ENCODE data around the gene CCDC27.

The CCDC27 gene

GRCh38 chr1:3759796-3760195, 7.5 kb downstream of the CCDC27 start:
- Histone ChIP-seq H3F3A (ENCODE audit: control insufficient read depth, insufficient read depth) (no peaks in the 10 kb centered on the region), H3K4me2 (ENCODE audit: low read length) (no peak overlapping the region), H3K27me3 (ENCODE audit: control insufficient read depth, low read length) (peaks cover 7% of the 10 kb centered on the region; the same call in 1 of the 2 replicates), H3K4me3 (ENCODE audit: low read length) (no peak overlapping the region), H3K79me2 (ENCODE audit: control insufficient read depth, low read length) (no peaks in the 10 kb centered on the region), H3K27ac (ENCODE audit: low read depth, low read length) (no peak overlapping the region), H4K20me1 (ENCODE audit: control insufficient read depth, insufficient read depth, low read depth, low read length) (no peaks in the 10 kb centered on the region), H3K9me2 (replicated peaks; ENCODE audit: control insufficient read depth, low read length) (no peaks in the 10 kb centered on the region), H3K9me3 (ENCODE audit: control insufficient read depth, insufficient read depth, low read length) (no peaks in the 10 kb centered on the region), H3K36me3 (ENCODE audit: control insufficient read depth, low read length) (no peaks in the 10 kb centered on the region), H3K4me1 (ENCODE audit: control insufficient read depth, low read length) (no peaks in the 10 kb centered on the region)
- TF ChIP-seq EZH2phosphoT487 (IDR thresholded peaks at IDR 0.05; ENCODE audit: borderline replicate concordance, low read length) (no peak), CTCF (IDR thresholded peaks at IDR 0.05; ENCODE audit: low read depth, low read length, poor library complexity, severe bottlenecking) (no peak)

GRCh38 chr1:3761296-3762010, 9.2 kb downstream of the CCDC27 start:
- H3K9me3 ChIP-seq (ENCODE audit: control insufficient read depth, insufficient read depth, low read length), result no peaks in the 10 kb centered on the region
- no peaks in the 10 kb centered on the region for H3K9me2 ChIP-seq (replicated peaks; ENCODE audit: control insufficient read depth, low read length)
- TF ChIP-seq EZH2phosphoT487 (IDR thresholded peaks at IDR 0.05; ENCODE audit: borderline replicate concordance, low read length) (no peak), CTCF (IDR thresholded peaks at IDR 0.05; ENCODE audit: low read depth, low read length, poor library complexity, severe bottlenecking) (no peak)
- no peak overlapping the region for H3K4me3 ChIP-seq (ENCODE audit: low read length)
- H3K36me3 ChIP-seq (ENCODE audit: control insufficient read depth, low read length), result no peaks in the 10 kb centered on the region
- H3K27ac ChIP-seq (ENCODE audit: low read depth, low read length), result no peak overlapping the region
- H4K20me1 ChIP-seq (ENCODE audit: control insufficient read depth, insufficient read depth, low read depth, low read length), result no peaks in the 10 kb centered on the region
- H3K4me2 ChIP-seq (ENCODE audit: low read length), result no peak overlapping the region
- no peaks in the 10 kb centered on the region for H3F3A ChIP-seq (ENCODE audit: control insufficient read depth, insufficient read depth)
- no peaks in the 10 kb centered on the region for H3K4me1 ChIP-seq (ENCODE audit: control insufficient read depth, low read length)
- H3K79me2 ChIP-seq (ENCODE audit: control insufficient read depth, low read length), result no peaks in the 10 kb centered on the region
- H3K27me3 ChIP-seq (ENCODE audit: control insufficient read depth, low read length), result peaks cover 8% of the 10 kb centered on the region; the same call in 1 of the 2 replicates

GRCh38 chr1:3762151-3762872, 10.1 kb downstream of the CCDC27 start:
- TF ChIP-seq CTCF (IDR thresholded peaks at IDR 0.05; ENCODE audit: low read depth, low read length, poor library complexity, severe bottlenecking) (no peak), EZH2phosphoT487 (IDR thresholded peaks at IDR 0.05; ENCODE audit: borderline replicate concordance, low read length) (no peak)
- no peak overlapping the region for H3K4me2 ChIP-seq (ENCODE audit: low read length)

More at GRCh38 chr1:3762151-3762872, 10.1 kb downstream of the CCDC27 start:
- Histone ChIP-seq H3K4me1 (ENCODE audit: control insufficient read depth, low read length) (no peaks in the 10 kb centered on the region), H3K27ac (ENCODE audit: low read depth, low read length) (no peak overlapping the region), H3K27me3 (ENCODE audit: control insufficient read depth, low read length) (peaks cover 8% of the 10 kb centered on the region; the same call in 1 of the 2 replicates), H3K36me3 (ENCODE audit: control insufficient read depth, low read length) (no peaks in the 10 kb centered on the region), H3F3A (ENCODE audit: control insufficient read depth, insufficient read depth) (no peaks in the 10 kb centered on the region), H3K4me3 (ENCODE audit: low read length) (no peak overlapping the region), H4K20me1 (ENCODE audit: control insufficient read depth, insufficient read depth, low read depth, low read length) (no peaks in the 10 kb centered on the region), H3K79me2 (ENCODE audit: control insufficient read depth, low read length) (no peaks in the 10 kb centered on the region), H3K9me2 (replicated peaks; ENCODE audit: control insufficient read depth, low read length) (no peaks in the 10 kb centered on the region), H3K9me3 (ENCODE audit: control insufficient read depth, insufficient read depth, low read length) (no peaks in the 10 kb centered on the region)

All from DOHH2 (cell line).